K562 (cell line): Measurements from ENCODE around the gene TTC24. TPM values are rescaled to one million over a fixed set of nuclear protein-coding genes. Genes with fewer than 3 reads are reported as not detected.

Experiments
- ATAC-seq: fragments of 200-7000 bp; cut with Tn5 transposase; 3 replicates; pipeline ENCODE4 v1.9.1; 2020; ENCODE audit warnings: moderate library complexity
- BruUV-seq: library from RNA; stranded (reverse); fragments of 400-500 nt; replicated peaks from 2 replicates; lab custom pipeline; 2021; lab: Mats Ljungman, UMichigan
- CTCF ChIA-PET: fragments of 300-600 bp; formaldehyde crosslinking; extraction: SDS; loops from one replicate; lab custom pipeline; 2021; ENCODE audit warnings: low intra/inter-chr PET ratio; lab: Yijun Ruan, JAX
- POLR2A ChIA-PET: fragments of 300-600, 350-650 bp; sonication (Branson Sonifier 250); formaldehyde crosslinking; extraction: SDS; loops from one replicate; lab custom pipeline; 2021; ENCODE audit warnings: antibody characterized with exemption, inconsistent platforms; lab: Yijun Ruan, JAX
- DNase-seq, 4 experiments: peaks; one replicate each; pipeline versions ENCODE4 v3.0.0 to v3.0.0-alpha.2; 2011 to 2018; ENCODE audit warnings: low spot score in 3 of 4, mixed read lengths in 3 of 4; ENCODE audit errors: extremely low read depth in 1 of 4
- FAIRE-seq: peaks from 2 replicates; lab custom pipeline; 2011; peaks lifted over from hg19 to GRCh38; lab: Jason Lieb, UNC
- H2AFZ ChIP-seq: 2 replicates; pipeline ENCODE4 v1.6.0; 2011; ENCODE audit warnings: low read depth, low read length, control low read depth, inconsistent platforms
- H3K27ac ChIP-seq: fragments of 200-600 bp; 3 replicates; pipeline ENCODE4 v1.8.0; 2011; ENCODE audit warnings: low read depth, mild to moderate bottlenecking, control low read depth, inconsistent platforms, low read length, moderate library complexity, mixed read lengths; ENCODE audit errors: extremely low read depth
- H3K27me3 ChIP-seq, 2 experiments: fragments of 300-600 bp in 1 of 2; 2 replicates in 1 of 2; 3 replicates in 1 of 2; pipeline versions ENCODE4 v1.6.0 to v1.8.0; 2011; ENCODE audit warnings: inconsistent platforms in 2 of 2, low read length in 2 of 2, mild to moderate bottlenecking in 1 of 2, mixed read lengths in 1 of 2, moderate library complexity in 1 of 2; ENCODE audit not compliant: control insufficient read depth in 2 of 2, insufficient read depth in 2 of 2
- H3K36me3 ChIP-seq: fragments of 300-600 bp; 3 replicates; pipeline ENCODE4 v1.8.0; 2011; ENCODE audit warnings: mild to moderate bottlenecking, low read length, inconsistent platforms; ENCODE audit not compliant: control insufficient read depth, insufficient read depth
- H3K4me1 ChIP-seq, 2 experiments: fragments of 200-600 bp in 1 of 2; replicated peaks in 1 of 2; 2 replicates in 1 of 2; 3 replicates in 1 of 2; pipeline versions ENCODE4 v1.5.1 to v1.8.0; 2011; ENCODE audit warnings: inconsistent platforms in 2 of 2, low read length in 2 of 2, mild to moderate bottlenecking in 1 of 2, mixed read lengths in 1 of 2, moderate library complexity in 1 of 2; ENCODE audit not compliant: control insufficient read depth in 2 of 2, insufficient read depth in 2 of 2
- H3K4me2 ChIP-seq: 2 replicates; pipeline ENCODE4 v1.6.1; 2011; ENCODE audit warnings: low read length, control low read depth, inconsistent platforms, mixed read lengths; ENCODE audit not compliant: insufficient read depth
- H3K4me3 ChIP-seq: fragments of 200-600 bp; sonication (generic), shearing (Covaris generic); 2 replicates; pipeline ENCODE4 v1.5.1; 2016; ENCODE audit warnings: control low read depth, inconsistent platforms
- H3K79me2 ChIP-seq: fragments of 200-600 bp; 3 replicates; pipeline ENCODE4 v1.8.0; 2011; ENCODE audit warnings: low read length, inconsistent platforms; ENCODE audit not compliant: control insufficient read depth, insufficient read depth
- H3K9ac ChIP-seq, 2 experiments: 2 replicates each; pipeline versions ENCODE4 v1.6.0 to v1.6.1; 2011; ENCODE audit warnings: low read depth in 2 of 2, low read length in 2 of 2, control low read depth in 1 of 2, inconsistent platforms in 1 of 2, mild to moderate bottlenecking in 1 of 2, mixed read lengths in 1 of 2; ENCODE audit not compliant: insufficient read depth in 1 of 2
- H3K9me1 ChIP-seq: one replicate; pipeline ENCODE4 v1.6.0; 2011; ENCODE audit warnings: inconsistent platforms, mild to moderate bottlenecking, low read length, moderate library complexity; ENCODE audit not compliant: control insufficient read depth, insufficient read depth
- H3K9me3 ChIP-seq: replicated peaks from 2 replicates; pipeline ENCODE4 v1.5.1; 2011; ENCODE audit warnings: low read depth, low read length, inconsistent platforms; ENCODE audit not compliant: control insufficient read depth, insufficient read depth
- H4K20me1 ChIP-seq: replicated peaks from 2 replicates; pipeline ENCODE4 v1.6.1; 2011; ENCODE audit warnings: low read length, inconsistent platforms, mixed read lengths; ENCODE audit not compliant: control insufficient read depth, insufficient read depth
- CBX2 ChIP-seq: fragments of 200-600 bp; sonication (generic); IDR thresholded peaks from one replicate; pipeline ENCODE4 v1.6.1; 2012; ENCODE audit warnings: mild to moderate bottlenecking, low read length, inconsistent platforms; ENCODE audit not compliant: insufficient read depth, poor library complexity, severe bottlenecking
- CC2D1A ChIP-seq: fragments of 450-650 bp; IDR thresholded peaks from 2 replicates; pipeline ENCODE4 v1.6.1; 2017; ENCODE audit warnings: mild to moderate bottlenecking
- KLF16 ChIP-seq: IDR thresholded peaks from 2 replicates; pipeline ENCODE4 v1.6.1; 2016; ENCODE audit warnings: antibody characterized with exemption
- NFATC3 ChIP-seq: fragments of 450-650 bp; IDR thresholded peaks from 2 replicates; pipeline ENCODE4 v1.6.1; 2017; ENCODE audit warnings: mild to moderate bottlenecking
- OTX1 ChIP-seq: fragments of 450-650 bp; formaldehyde crosslinking; IDR thresholded peaks from 2 replicates; pipeline ENCODE4 v1.4.0; 2022; ENCODE audit warnings: mild to moderate bottlenecking
- RNF2 ChIP-seq: sonication (generic); IDR thresholded peaks from 2 replicates; pipeline ENCODE4 v1.6.1; 2016
- SMARCA5 ChIP-seq: fragments of 450-650 bp; IDR thresholded peaks from 2 replicates; pipeline ENCODE4 v1.6.1; 2016
- THRA ChIP-seq: fragments of 450-650 bp; IDR thresholded peaks from 2 replicates; pipeline ENCODE4 v1.6.1; 2017; ENCODE audit warnings: mild to moderate bottlenecking, moderate library complexity
- USF2 ChIP-seq: sonication (generic); formaldehyde crosslinking; IDR thresholded peaks from 2 replicates; pipeline ENCODE4 v1.5.0; 2020; ENCODE audit warnings: missing genetic modification reagents
- ZNF740 ChIP-seq, 3 experiments: fragments of 200-800 bp in 1 of 3; sonication (Bioruptor generic) in 1 of 3; sonication (generic) in 1 of 3; formaldehyde crosslinking in 1 of 3; IDR thresholded peaks; 2 replicates each; pipeline versions ENCODE4 v1.6.1 to v1.8.0; 2016 to 2022; ENCODE audit warnings: mild to moderate bottlenecking in 2 of 3, missing compliant biosample characterization in 2 of 3, missing genetic modification characterization in 2 of 3, missing genetic modification reagents in 1 of 3
- WGBS: fragments of 100-300 bp; shearing (Covaris generic); methylation state at CpG from one replicate; pipeline ENCODE4 v1.1.6; 2016; ENCODE audit warnings: low coverage, mixed read lengths; ENCODE audit not compliant: insufficient coverage; ENCODE audit errors: missing lambda C conversion rate; 5-methylcytosine and 5-hydroxymethylcytosine counted together
- in situ Hi-C: fragments of 300-500 bp; cut with MboI; formaldehyde crosslinking; loops from 4 replicates; pipeline ENCODE4 v1.15.0; 2018; ENCODE audit warnings: inconsistent platforms, mixed read lengths
- intact Hi-C: fragments of 100-400 bp; cut with micrococcal nuclease; formaldehyde crosslinking; loops from 2 replicates; pipeline ENCODE4 v1.14.2; 2022
- polyA plus RNA-seq, 8 experiments: library from polyadenylated mRNA; depleted of rRNA in 4 of 8; stranded (reverse) in 5 of 8; unstranded in 3 of 8; fragments of >200 nt; fragmentation: Nextera tagmentation in 2 of 8; fragmentation: Illumina TruSeq in 1 of 8; extraction: Ambion mirVana in 2 of 8; extraction: Trizol in 1 of 8; gene quantifications; 2 replicates each; pipeline versions ENCODE4 v1.2.1 to v1.2.3, GENCODE V29; 2011 to 2014; ENCODE audit warnings: inconsistent platforms in 1 of 8, missing spikeins in 1 of 8
- total RNA-seq, 7 experiments: library from RNA; depleted of rRNA in 6 of 7; stranded (reverse); fragments of >200 nt in 6 of 7; fragmentation: Illumina TruSeq in 2 of 7; extraction: Trizol in 2 of 7; gene quantifications; 2 replicates each; pipeline versions ENCODE4 v1.2.1 to v1.2.3, GENCODE V29; 2011 to 2021; ENCODE audit warnings: low replicate concordance in 1 of 7

Gene TTC24
- total and polyA plus RNA-seq, 9 of the 15 experiments (the other 6 are each of a cell fraction or from before 2014, with no cell fraction given) = not detected

GRCh38 chr1:156582388-156583017, 3.0 kb downstream of the TTC24 start:
- WGBS = 45% methylated on average over 9 of the region's 9 CpGs
- intact Hi-C loops (no loop called here), in situ Hi-C loops (no loop called here)
- DNase-seq = no peak
- H3K27me3 ChIP-seq = no peaks in the 10 kb centered on the region
- BruUV-seq = no TSS peak
- POLR2A ChIA-PET = interaction anchor here (0.6 to 1.1 kb wide), 4 partner anchors 8 to 79 kb away, joined by 3 to 4 read pairs (median 4); no protein-coding TSS in a partner anchor
- H3K79me2 ChIP-seq = no peaks in the 10 kb centered on the region
- no peaks in the 10 kb centered on the region for H3K9me1 ChIP-seq
- H3K4me1 ChIP-seq = peaks cover 0 to 10% of the 10 kb centered on the region in 2 experiments; a peak in 4 of 5 replicates
- no peak overlapping the region for H2AFZ ChIP-seq
- no peak for ATAC-seq
- H3K4me2 ChIP-seq = no peak overlapping the region
- no peak overlapping the region for H3K27ac ChIP-seq
- TF ChIP-seq SMARCA5 = no peak
- CTCF ChIA-PET = interaction anchor here (4.6 kb wide), 1 partner anchor 26 kb away, joined by 77 read pairs; no protein-coding TSS in a partner anchor
- no peak overlapping the region for H3K4me3 ChIP-seq
- peak overlapping the region in 1 of 2 experiments; percentile 55; a peak in 1 of 4 replicates for H3K9ac ChIP-seq
- H3K36me3 ChIP-seq = no peaks in the 10 kb centered on the region
- no peaks in the 10 kb centered on the region for H4K20me1 ChIP-seq
- no peaks in the 10 kb centered on the region for H3K9me3 ChIP-seq
- no peak for FAIRE-seq

- no peaks in the 10 kb centered on the region for H3K27me3 ChIP-seq
- in situ Hi-C loops (no loop called here), intact Hi-C loops (loop anchor here (1.0 to 2.0 kb wide), 2 partner anchors 24 to 127 kb away; no protein-coding TSS in a partner anchor)
- H3K9ac ChIP-seq = no peak overlapping the region
- no peaks in the 10 kb centered on the region for H3K79me2 ChIP-seq
- H3K9me3 ChIP-seq = no peaks in the 10 kb centered on the region
- DNase-seq (peak; percentile 77 to 89 (median 82)), FAIRE-seq (peak; percentile 95), ATAC-seq (peak; percentile 81)
- CTCF ChIA-PET = interaction anchor here (0.5 to 4.6 kb wide), 8 partner anchors 17 to 344 kb away, joined by 4 to 77 read pairs (median 6); partner anchors contain the start of gene GPATCH4
- no TSS peak for BruUV-seq
- no peak overlapping the region for H3K4me3 ChIP-seq
- POLR2A ChIA-PET = no interaction called here
- no peak overlapping the region for H3K4me2 ChIP-seq
- H2AFZ ChIP-seq = peak overlapping the region; percentile 74
- WGBS = 45% methylated on average over 20 of the region's 20 CpGs
- no peaks in the 10 kb centered on the region for H3K9me1 ChIP-seq
- no peaks in the 10 kb centered on the region for H3K36me3 ChIP-seq
- H3K27ac ChIP-seq = no peak overlapping the region
- H3K4me1 ChIP-seq = peaks cover 0 to 10% of the 10 kb centered on the region in 2 experiments; a peak in 3 of 5 replicates
- H4K20me1 ChIP-seq = no peaks in the 10 kb centered on the region
- TF ChIP-seq ZNF740 (CRISPR knock-in tag; IDR thresholded peaks at IDR 0.05) (no peak), ZNF740 (tag; IDR thresholded peaks at IDR 0.05) (no peak), OTX1 (CRISPR knock-in tag) (no peak), KLF16 (peak; percentile 60; the same call in 1 of the 2 replicates), RNF2 (no peak), CC2D1A (peak; percentile 44; the same call in 1 of the 2 replicates), USF2 (CRISPR knock-in tag) (no peak), NFATC3 (0 out of 2 replicates have a peak, but pooled peaks have one; percentile 51), CBX2 (no peak), THRA (no peak)
Observed at GRCh38 chr1:156583821-156584622, 4.5 kb downstream of the TTC24 start.
